ENCODE measurements around the gene ATXN7L1.
A peak's percentile ranks its signal among the peaks of the same experiment; 100 is the strongest.

Gene ATXN7L1

DNA sequence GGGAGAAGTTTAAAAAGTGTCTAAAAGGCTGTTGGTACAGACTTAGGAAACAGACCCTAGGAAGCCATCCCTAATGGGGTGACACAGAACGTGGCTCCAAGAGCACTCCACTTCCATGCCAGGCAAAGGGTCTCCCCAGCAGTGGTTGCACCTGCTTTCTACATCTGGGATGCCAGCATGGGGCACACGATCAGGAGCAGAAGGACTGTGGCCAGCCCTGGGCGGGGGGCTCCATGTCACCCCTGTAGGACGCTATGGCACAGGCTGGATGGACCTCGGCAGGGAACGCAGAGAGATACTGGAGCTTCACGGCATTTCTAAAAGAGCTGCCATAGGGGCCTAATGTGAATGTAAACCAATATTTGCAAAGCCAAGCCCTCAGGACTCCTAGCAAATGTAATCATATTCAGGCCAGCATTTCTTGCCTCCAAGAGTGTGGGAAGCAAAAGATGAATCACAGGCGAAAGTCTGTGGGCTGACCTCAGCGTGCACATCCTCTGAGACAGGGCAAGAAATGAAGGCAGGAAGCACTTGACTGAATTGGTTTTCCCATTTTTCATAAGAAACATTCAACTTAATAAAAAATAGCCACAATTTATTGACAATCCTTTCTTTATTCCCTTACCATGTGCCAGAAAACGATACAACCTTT lies 93.9 kb downstream of the ATXN7L1 start:
- TF ChIP-seq GATA2 (IDR thresholded peaks at IDR 0.05; ENCODE audit: low read depth, low read length) (no peak), GATA3 (IDR thresholded peaks at IDR 0.05; ENCODE audit: low read depth, low read length) (no peak)

GRCh38 chr7:105779856-105780780 lies 96.3 kb downstream of the ATXN7L1 start:
- TF ChIP-seq GATA2 (IDR thresholded peaks at IDR 0.05; ENCODE audit: low read depth, low read length) (peak; percentile 17; the same call in 1 of the 2 replicates), GATA3 (IDR thresholded peaks at IDR 0.05; ENCODE audit: low read depth, low read length) (no peak)

- TF ChIP-seq GATA2 (IDR thresholded peaks at IDR 0.05; ENCODE audit: low read depth, low read length): no peak
- TF ChIP-seq GATA3 (IDR thresholded peaks at IDR 0.05; ENCODE audit: low read depth, low read length): no peak
Measured at GRCh38 chr7:105778956-105779355, 97.4 kb downstream of the ATXN7L1 start.

GRCh38 chr7:105776986-105777910 lies 99.2 kb downstream of the ATXN7L1 start:
- no peak for TF ChIP-seq GATA2 (IDR thresholded peaks at IDR 0.05; ENCODE audit: low read depth, low read length)
- no peak for TF ChIP-seq GATA3 (IDR thresholded peaks at IDR 0.05; ENCODE audit: low read depth, low read length)

- TF ChIP-seq GATA2 (IDR thresholded peaks at IDR 0.05; ENCODE audit: low read depth, low read length): no peak
- TF ChIP-seq GATA3 (IDR thresholded peaks at IDR 0.05; ENCODE audit: low read depth, low read length): no peak
Measured at GRCh38 chr7:105776068-105776790, 100.2 kb downstream of the ATXN7L1 start.

- TF ChIP-seq GATA2 (IDR thresholded peaks at IDR 0.05; ENCODE audit: low read depth, low read length): no peak
- TF ChIP-seq GATA3 (IDR thresholded peaks at IDR 0.05; ENCODE audit: low read depth, low read length): no peak
Measured at GRCh38 chr7:105775580-105775979, 100.8 kb downstream of the ATXN7L1 start.

- TF ChIP-seq GATA3 (IDR thresholded peaks at IDR 0.05; ENCODE audit: low read depth, low read length) (no peak), GATA2 (IDR thresholded peaks at IDR 0.05; ENCODE audit: low read depth, low read length) (no peak)
Measured at GRCh38 chr7:105773030-105773460, 103.4 kb downstream of the ATXN7L1 start.

GRCh38 chr7:105769901-105770628 lies 106.3 kb downstream of the ATXN7L1 start:
- TF ChIP-seq GATA3 (IDR thresholded peaks at IDR 0.05; ENCODE audit: low read depth, low read length) (no peak), GATA2 (IDR thresholded peaks at IDR 0.05; ENCODE audit: low read depth, low read length) (0 out of 2 replicates have a peak, but pooled peaks have one; percentile 3)

DNA sequence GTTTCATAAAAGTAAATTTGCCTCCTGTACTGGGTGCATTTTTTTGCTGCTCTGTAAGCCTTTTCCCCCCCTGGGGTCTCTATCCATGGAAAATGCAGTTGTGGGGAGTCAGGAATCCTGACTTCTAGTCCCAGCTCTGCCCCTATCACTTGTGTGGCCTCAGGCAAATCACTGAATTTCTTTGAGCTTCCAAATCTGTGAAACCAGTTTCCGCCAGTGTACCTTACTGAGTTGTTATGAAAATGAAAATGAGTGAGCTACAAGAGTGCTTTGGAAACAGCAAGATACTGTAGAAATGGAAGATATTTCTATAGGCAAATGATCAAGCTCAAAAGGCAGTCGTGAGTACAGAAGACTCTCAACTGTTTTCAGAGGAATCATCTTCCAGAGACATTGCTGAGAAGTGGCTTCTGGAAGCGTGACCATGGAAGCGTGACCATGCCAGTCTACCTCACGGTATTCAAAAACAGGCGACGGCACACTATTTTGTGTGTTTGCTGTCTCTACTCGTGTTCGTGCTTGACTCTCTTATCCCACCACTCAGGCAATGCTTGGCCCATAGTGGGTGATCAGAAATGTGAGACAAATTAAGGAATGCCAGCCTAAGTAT lies 107.4 kb downstream of the ATXN7L1 start:
- TF ChIP-seq GATA3 (IDR thresholded peaks at IDR 0.05; ENCODE audit: low read depth, low read length) (no peak), GATA2 (IDR thresholded peaks at IDR 0.05; ENCODE audit: low read depth, low read length) (no peak)

GRCh38 chr7:105768117-105768516 lies 108.3 kb downstream of the ATXN7L1 start:
- no peak for TF ChIP-seq GATA3 (IDR thresholded peaks at IDR 0.05; ENCODE audit: low read depth, low read length)
- TF ChIP-seq GATA2 (IDR thresholded peaks at IDR 0.05; ENCODE audit: low read depth, low read length): no peak

- TF ChIP-seq GATA2 (IDR thresholded peaks at IDR 0.05; ENCODE audit: low read depth, low read length) (no peak), GATA3 (IDR thresholded peaks at IDR 0.05; ENCODE audit: low read depth, low read length) (no peak)
Measured at GRCh38 chr7:105766421-105767073, 109.9 kb downstream of the ATXN7L1 start.

DNA sequence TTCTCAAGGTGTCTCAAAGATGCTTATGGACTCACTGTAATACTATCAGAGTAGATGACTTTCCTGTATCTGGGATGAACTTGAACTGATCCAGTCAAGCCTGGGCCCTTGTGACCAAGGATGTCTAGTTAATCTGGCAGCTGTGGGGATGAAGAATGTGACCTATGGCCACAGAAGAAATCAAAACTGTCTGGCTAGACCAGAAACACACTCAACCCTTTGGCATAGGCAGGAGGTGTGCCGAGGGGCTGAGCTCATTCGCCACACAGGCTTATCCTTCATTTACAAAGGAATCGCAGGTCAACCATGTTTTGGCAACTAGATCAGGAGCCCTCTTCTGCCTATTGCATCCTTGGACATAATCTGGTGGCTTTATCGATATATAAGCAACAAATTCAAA lies 110.6 kb downstream of the ATXN7L1 start:
- TF ChIP-seq GATA3 (IDR thresholded peaks at IDR 0.05; ENCODE audit: low read depth, low read length) (no peak), GATA2 (IDR thresholded peaks at IDR 0.05; ENCODE audit: low read depth, low read length) (no peak)

Data from SH-SY5Y (cell line).